AG09319 (cell line): Measurements from ENCODE around the gene TGFB2.

Experiments used
- DNase-seq: peaks from one replicate; pipeline ENCODE4 v3.0.0-alpha.2; 2010; ENCODE audit warnings: low read depth; ENCODE audit errors: extremely low read depth
- CTCF ChIP-seq: IDR thresholded peaks from 2 replicates; pipeline ENCODE4 v1.5.1; 2011; ENCODE audit warnings: low read depth, mild to moderate bottlenecking, inconsistent platforms, low read length, moderate library complexity

Gene TGFB2

GRCh38 chr1:218369688-218370511 is 24.8 kb downstream of the TGFB2 start:
- TF ChIP-seq CTCF = no peak
- no peak for DNase-seq

- TF ChIP-seq CTCF = no peak
- peak; percentile 85 for DNase-seq
Observed at GRCh38 chr1:218371927-218372672, 27.0 kb downstream of the TGFB2 start.

GRCh38 chr1:218374401-218375353 is 29.5 kb downstream of the TGFB2 start:
- TF ChIP-seq CTCF = no peak
- DNase-seq = no peak

- DNase-seq = no peak
- TF ChIP-seq CTCF = no peak
Observed at GRCh38 chr1:218376722-218377121, 31.6 kb downstream of the TGFB2 start.

- peak; percentile 89 for DNase-seq
Observed at GRCh38 chr1:218377143-218377660, 32.1 kb downstream of the TGFB2 start.

More at GRCh38 chr1:218377143-218377660, 32.1 kb downstream of the TGFB2 start:
- no peak for TF ChIP-seq CTCF
